Stimulated activated CD8-positive, alpha-beta memory T cell treated with anti-CD3 and anti-CD28 coated beads, Interleukin-2, amount 100 ng/mL, for 48 hours (primary cell): ENCODE data around the gene IFI30.

ENCODE experiments used
- DNase-seq, 2 donors: peaks; one replicate each; pipeline ENCODE4 v3.0.0-alpha.2; 2020; ENCODE audit warnings: low read depth in 2 of 2

The IFI30 gene

DNA sequence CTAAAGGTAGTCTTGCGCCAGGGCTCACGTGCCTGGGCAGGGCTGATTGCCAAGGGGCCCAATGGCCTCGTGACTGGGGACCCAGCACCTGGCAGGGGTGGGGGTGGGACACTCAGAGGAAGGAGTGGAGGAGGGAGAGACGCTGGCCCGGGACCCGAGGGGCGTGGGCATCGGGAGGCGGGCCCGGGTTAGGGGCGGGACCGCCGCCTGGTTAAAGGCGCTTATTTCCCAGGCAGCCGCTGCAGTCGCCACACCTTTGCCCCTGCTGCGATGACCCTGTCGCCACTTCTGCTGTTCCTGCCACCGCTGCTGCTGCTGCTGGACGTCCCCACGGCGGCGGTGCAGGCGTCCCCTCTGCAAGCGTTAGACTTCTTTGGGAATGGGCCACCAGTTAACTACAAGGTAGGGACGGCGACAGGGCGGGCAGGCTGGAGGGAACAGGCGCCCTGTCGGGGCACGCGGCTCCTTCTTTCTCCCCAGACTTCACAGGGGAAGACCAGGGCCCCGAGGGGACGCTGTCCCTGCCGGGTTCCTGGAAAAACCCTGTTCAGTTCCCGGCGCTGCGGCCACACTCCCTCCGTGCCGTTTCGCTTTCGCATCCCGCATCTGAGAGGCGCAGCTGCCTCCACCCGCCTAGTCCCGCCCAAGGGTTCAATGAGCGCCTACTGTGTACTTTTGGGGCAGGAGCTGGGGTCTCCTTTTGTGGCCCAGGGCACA is at the start of gene IFI30:
Gene IFI30, plus strand, starts transcription at position 242 of the 717 bp plus-strand sequence. Its CDS starts 29 bp downstream, at position 271.
- peak; percentile 49 to 53 for DNase-seq

DNA sequence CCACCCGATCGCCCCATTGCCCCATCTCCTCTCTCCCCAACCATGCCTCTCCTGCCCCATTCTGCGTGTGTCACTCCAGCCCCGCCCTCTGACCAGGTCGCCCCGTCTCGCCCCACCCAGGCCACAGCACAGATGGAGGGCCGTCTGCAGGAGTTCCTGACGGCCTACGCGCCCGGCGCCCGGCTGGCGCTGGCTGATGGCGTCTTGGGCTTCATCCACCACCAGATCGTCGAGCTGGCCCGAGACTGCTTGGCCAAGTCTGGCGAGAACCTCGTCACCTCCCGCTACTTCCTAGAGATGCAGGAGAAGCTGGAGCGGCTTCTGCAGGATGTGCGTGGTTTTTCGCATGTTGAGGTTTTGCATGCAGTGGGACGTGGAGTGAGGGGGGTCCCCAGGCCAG is 49.8 kb upstream of the IFI30 start:
- no peak for DNase-seq

DNA sequence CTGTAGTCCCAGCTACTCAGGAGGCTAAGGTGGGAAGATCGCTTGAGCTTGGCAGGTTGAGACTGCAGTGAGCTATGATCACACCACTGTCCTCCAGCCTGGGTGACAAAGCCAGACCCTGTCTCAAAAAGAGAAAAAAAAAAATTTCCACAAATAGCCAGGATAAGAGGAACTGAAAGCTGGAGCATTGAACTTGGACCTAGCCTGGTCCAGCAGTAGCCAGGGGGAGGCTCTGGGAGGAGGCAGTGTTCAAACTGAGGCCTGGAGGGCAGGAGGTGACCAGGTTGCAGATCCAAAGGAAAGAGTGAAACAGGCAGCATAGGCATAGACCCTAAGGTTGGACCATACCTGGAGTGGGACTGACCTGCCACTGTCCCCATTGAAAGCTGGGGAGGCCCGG is 47.5 kb upstream of the IFI30 start:
- DNase-seq = no peak

DNA sequence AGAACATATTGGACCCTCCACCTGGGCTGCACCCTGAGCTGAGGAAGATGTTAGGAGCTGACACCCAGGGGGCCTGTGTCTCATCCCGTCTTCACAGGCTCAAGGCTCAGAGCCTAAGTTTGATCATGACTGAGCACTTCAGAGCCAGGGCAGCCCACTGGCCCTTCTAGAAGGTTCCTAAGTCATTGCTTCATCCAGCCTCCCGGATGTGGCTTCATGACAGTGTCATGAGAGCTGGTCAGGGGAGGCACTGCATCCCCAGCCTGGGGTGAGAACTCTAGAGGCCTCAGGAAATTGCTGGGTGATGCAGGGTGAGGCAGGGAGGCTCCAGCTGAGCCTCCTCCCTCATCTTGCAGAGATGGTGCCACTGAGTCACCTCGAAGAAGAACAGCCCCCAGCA is 45.6 kb upstream of the IFI30 start:
- DNase-seq = no peak

DNA sequence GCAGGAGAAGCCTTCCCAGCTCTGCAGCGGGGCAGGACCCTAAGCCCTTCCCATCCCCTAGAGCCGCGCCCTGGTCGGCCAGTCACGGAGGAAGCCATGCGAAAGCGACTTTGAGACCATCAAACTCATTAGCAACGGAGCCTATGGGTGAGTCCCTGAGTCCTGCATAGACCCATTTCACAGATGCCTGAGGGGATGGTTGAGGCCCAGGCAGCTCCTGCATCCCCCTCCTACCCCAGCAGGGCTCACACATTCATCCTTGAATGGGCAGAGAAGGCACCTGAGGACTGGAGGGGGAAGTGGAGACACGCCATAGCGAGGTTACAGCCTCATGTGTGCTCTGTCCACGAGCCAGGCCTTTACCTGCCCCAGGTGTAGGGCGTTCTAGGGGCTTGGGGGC is 44.8 kb upstream of the IFI30 start:
- no peak for DNase-seq

GRCh38 chr19:18130523-18131242 is 42.9 kb upstream of the IFI30 start:
- DNase-seq = no peak

- no peak for DNase-seq
Observed at GRCh38 chr19:18131841-18132596, 41.6 kb upstream of the IFI30 start.

DNA sequence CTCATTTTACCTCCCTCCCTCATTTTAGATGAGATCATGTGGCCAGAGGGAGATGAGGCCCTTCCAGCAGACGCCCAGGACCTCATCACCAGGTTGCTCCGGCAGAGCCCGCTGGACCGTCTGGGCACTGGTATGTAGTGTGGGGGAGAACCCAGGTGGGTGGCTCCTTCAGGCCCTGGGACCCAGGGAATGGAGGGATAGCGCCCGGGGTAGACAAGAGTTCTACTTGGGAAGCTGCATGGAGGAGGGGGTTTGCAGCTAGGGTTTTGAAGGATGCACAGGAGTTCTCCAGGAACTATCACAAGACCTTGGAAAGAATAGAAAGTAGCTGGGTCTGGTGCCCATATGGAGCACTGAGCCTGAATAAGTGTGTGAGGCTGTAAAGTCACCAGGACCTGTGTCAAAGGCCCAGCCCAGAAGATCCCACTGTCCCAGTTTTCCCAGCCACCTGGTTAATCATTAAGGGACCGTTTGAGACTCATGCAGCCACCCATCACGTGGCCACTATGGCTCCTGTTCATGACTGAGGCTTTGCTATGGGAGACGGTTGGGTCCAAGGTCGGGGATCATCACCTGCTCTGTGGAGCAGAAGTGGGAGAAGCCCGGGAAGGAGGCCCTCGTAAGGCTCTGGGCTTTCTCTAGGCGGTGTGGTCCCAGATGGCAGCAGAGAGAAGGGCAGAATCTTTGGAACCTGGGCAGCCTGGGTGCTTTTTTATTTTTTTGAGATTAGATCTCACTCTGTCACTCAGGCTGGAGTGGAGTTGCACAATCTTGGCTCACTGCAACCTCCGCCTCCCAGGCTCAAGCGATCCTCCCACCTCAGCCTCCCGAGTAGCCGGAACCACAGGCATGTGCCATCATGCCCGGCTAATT is 37.7 kb upstream of the IFI30 start:
- DNase-seq = no peak

DNA sequence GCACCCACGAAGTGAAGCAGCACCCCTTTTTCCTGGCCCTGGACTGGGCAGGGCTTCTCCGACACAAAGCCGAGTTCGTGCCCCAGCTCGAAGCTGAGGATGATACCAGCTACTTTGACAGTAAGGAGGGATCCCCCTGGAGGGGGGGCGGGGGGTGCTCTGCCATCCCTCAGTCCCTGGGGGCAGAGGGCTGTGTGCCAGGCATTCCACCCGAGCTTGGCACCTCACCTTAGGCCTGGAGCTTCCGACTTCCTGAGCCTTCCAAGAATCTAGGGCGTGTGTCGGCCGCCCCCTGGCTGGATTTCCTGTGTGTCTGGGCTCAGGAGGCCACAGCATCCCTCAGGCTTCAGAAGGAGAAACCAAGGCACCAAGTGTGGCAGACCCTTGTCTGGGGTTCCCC is 36.4 kb upstream of the IFI30 start:
- no peak for DNase-seq

GRCh38 chr19:18137657-18138339 is 35.8 kb upstream of the IFI30 start:
- no peak for DNase-seq

DNA sequence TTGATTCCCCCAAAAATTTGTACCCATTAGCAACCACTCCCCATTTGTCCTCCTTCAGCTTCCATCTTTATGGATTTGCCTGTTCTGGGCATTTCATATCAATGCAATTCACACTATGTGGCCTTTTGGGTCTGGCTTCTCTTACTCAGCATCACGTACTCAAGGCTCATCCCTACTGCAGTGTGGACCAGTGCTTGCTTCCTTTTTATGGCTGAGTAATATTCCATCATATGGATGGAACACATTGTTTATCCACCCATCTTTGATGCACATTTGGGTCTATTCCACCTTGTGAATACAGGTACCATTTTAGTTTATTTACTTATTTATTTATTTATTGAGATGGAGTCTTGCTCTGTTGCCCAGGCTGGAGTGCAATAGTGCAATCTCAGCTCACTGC is 33.1 kb upstream of the IFI30 start:
- no peak for DNase-seq

DNA sequence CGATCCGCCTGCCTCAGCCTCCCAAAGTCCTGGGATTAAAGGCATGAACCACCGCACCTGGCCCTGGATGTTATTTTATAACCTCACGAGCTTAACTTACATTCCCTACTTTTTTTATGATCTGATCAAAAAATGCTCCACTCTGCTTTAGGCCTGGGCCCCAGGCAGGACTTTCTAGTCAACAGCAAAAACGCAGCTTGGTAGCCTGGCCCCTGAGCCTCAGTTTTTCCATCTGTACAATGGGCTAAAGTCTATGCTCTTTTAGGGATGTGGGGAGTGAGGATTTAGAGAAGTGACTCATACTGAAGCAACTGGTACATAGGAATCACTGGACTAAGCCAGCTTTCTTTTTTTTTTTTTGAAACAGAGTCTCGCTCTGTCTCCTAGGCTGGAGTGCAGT is 32.6 kb upstream of the IFI30 start:
- no peak for DNase-seq

DNA sequence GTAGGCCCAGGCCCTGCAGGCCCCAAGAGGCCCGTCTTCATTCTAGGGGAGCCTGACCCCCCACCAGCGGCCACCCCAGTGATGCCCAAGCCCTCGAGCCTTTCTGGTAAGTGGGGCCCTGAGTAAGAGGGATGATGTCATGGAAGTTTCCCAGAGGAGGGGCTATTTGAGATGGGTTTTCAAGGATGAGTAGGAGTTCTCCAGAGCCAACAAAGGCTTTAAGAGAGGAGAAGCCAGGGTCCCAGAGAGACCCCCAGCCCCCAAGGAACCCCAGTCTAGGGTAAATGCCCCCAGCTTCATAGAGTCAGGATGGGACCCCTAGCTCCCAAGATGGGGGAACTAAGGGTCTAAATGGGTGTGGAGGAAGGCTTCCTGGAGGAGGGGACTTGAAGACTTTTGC is 29.7 kb upstream of the IFI30 start:
- no peak for DNase-seq

- DNase-seq = no peak
Observed at GRCh38 chr19:18144361-18144760, 29.3 kb upstream of the IFI30 start.

- DNase-seq = no peak
Observed at GRCh38 chr19:18144906-18145305, 28.7 kb upstream of the IFI30 start.

DNA sequence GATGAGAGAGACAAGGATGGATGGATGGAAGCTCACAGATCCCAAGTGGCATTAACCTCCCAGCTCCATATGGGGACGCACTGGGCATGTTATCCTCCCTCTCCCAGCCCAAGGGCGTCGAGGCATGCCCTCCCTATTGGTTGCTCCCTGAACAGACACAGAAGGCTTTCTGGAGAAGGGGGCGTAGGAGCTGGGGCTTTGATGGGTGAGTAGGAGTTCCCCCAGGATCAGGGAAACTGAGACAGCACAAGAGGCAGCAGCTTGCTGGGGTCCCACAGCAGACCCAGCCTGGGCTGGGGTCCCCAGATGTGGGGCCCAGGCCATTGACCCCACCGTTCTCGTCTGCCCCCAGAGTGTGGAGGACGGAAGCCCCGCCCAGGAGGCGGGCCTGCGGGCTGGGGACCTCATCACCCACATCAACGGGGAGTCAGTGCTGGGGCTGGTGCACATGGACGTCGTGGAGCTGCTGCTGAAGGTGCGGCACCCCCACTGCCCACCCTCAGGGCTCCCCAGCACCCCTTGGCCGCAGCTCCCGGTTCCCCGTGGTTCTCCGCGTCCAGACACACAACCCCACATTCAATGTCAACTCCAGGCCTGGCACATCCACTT is 28.1 kb upstream of the IFI30 start:
- no peak for DNase-seq

DNA sequence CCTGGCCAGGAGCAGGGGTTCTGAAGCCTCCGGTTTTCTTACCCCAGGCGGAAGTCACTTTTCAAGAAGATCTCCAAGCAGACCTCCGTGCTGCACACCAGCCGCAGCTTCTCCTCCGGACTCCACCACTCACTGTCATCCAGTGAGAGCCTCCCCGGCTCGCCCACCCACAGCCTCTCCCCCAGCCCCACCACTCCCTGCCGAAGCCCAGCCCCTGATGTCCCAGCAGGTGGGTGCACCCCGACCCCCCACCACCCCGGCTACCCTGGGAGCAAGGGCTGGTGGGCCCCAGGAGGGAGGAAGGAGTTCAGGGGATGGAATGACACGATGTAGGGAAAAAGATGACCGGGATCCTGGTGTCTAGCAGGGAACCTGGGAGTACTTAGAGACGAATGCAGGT is 26.2 kb upstream of the IFI30 start:
- no peak for DNase-seq

- no peak for DNase-seq
Observed at GRCh38 chr19:18149596-18149975, 24.0 kb upstream of the IFI30 start.

DNA sequence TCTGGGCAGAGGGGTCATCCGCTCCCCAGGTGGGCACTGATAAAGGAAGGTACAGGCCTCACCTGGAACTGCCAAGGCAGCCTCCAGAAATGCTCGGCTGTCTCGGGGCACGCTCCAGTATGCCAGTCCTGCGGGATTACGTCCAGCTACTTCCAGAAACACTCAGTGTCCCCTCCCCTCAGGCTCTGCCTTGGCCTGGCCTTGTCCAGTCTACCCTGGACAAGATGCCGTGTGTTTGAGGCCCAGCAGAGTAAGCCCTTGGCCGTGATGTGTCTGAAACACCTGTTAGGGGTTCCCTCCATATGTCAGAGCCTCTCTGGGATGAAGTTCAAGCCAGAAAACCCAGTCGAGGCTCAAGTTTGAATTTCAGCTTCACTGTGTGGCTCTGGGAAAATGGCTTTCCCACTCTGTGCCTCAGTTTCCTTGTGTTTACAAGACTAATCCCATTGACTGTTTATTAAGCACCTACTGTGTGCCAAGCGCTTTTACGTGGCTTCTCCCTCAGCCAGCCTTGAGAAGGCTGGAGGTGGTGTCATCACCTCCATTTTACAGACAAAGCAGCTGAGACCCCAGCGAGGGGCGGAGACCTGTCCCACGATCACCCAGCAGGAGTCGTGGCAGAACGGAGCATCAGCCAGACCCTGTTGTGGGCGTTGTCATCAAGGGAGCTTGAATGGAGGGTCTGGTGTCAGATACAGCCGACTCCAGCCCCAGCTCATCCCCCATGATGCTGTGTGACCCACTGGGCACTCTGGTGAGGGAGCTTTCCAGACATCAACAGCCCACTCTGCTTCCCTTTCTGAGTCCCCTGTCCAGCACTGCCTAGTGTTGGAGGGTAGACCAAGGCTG is 22.6 kb upstream of the IFI30 start:
- no peak for DNase-seq

DNA sequence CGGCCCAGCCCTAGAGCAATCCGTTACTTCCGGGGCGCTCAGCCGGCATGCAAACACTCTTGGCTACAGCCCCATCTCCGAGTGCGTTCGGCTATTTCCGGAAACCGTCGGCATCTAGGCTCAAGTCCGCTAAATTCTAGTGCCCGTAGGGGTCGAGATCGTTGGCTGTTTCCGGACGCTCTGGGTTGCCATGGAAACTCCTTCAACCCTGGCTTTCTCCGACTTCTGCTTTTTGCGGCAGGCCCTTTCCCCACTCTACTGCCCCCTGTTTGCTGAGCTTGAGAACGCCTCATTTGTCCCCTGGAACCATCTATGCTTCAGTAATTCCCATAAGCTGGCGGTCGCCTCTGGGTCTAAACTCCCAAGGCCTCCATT is 21.2 kb upstream of the IFI30 start:
- peak; percentile 94 to 98 for DNase-seq
